ENCODE measurements around the gene SGSM2.

GRCh38 chr17:2385240-2386210 lies 48.2 kb downstream of the SGSM2 start:
- TF ChIP-seq EZH2 (IDR thresholded peaks at IDR 0.05) (no peak), POLR2AphosphoS5 (IDR thresholded peaks at IDR 0.05; ENCODE audit: borderline replicate concordance, low read depth, low read length) (no peak)
